ENCODE data around the gene MPHOSPH8.

DNA sequence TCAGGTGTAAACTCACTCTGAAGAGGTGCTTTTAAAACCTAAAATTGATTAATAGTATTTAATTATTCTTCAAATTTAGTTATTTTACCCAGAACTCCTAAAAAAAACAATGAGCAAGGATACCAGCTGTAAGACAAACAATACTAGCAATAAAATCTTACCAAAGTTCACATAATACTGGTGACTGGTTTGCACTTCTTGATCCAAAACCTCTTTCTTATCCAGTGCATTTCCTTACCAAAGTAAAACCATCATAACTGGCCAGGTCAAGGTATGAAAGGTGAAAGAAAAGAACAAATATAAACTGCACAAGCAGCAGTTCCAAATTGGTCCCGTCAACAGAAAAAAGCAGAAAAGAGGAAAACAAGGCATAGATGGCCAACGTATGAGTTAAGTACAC is 86.6 kb downstream of the MPHOSPH8 start:
- no peak for TF ChIP-seq EZH2 (IDR thresholded peaks at IDR 0.05; ENCODE audit: low read length)
- TF ChIP-seq CTCF (optimal IDR thresholded peaks at IDR 0.05 in 1 of 3, IDR thresholded peaks at IDR 0.05 in 1 of 3, conservative IDR thresholded peaks at IDR 0.05 in 1 of 3; ENCODE audit: extremely low read depth in 1 of 3, insufficient read depth in 2 of 3, low read length in 3 of 3): no peak

All from keratinocyte (primary cell).